Stomach (tissue), 9 donors: Measurements from ENCODE around the gene CCDC91. TPM values are rescaled to one million over a fixed set of nuclear protein-coding genes. Genes with fewer than 3 reads are reported as not detected.

Experiments used
- DNase-seq, 2 donors: peaks; one replicate each; pipeline versions ENCODE4 v3.0.0 to v3.0.0-alpha.2; 2013 to 2019
- H3K27ac ChIP-seq, 5 donors: fragments of 200-600 bp in 4 of 5; sonication (generic) in 4 of 5; one replicate each; pipeline ENCODE4 v1.5.1; 2013 to 2019; ENCODE audit warnings: mild to moderate bottlenecking in 1 of 5, moderate library complexity in 1 of 5
- H3K27me3 ChIP-seq, 3 donors: fragments of 200-600 bp; sonication (generic); one replicate each; pipeline ENCODE4 v1.5.1; 2017 to 2019; ENCODE audit warnings: mixed run types in 1 of 3
- H3K36me3 ChIP-seq, 4 donors: fragments of 200-600 bp; sonication (generic); 1 replicate in 3 of 4; 2 replicates in 1 of 4; pipeline ENCODE4 v1.5.1; 2016 to 2019
- H3K4me1 ChIP-seq, 4 donors: fragments of 200-600 bp; sonication (generic); one replicate each; pipeline ENCODE4 v1.5.1; 2016 to 2019
- H3K4me3 ChIP-seq, 4 donors: fragments of 200-600 bp; sonication (generic) in 3 of 4; one replicate each; pipeline ENCODE4 v1.5.1; 2016 to 2019; ENCODE audit warnings: mild to moderate bottlenecking in 1 of 4
- H3K9me3 ChIP-seq, 4 donors: fragments of 200-600 bp; sonication (generic); one replicate each; pipeline ENCODE4 v1.5.1; 2016 to 2019
- CTCF ChIP-seq, 7 experiments: fragments of 450-650 bp in 4 of 7; fragments of 200-600 bp in 3 of 7; sonication (generic) in 3 of 7; IDR thresholded peaks; one replicate each; pipeline ENCODE4 v1.5.1; 2016 to 2019; ENCODE audit warnings: antibody characterized with exemption in 7 of 7, control low read depth in 2 of 7, mild to moderate bottlenecking in 1 of 7
- EP300 ChIP-seq: sonication (generic); formaldehyde crosslinking; IDR thresholded peaks from one replicate; pipeline ENCODE4 v1.6.1; 2017; ENCODE audit warnings: antibody characterized with exemption
- POLR2A ChIP-seq, 4 donors: fragments of 450-650 bp; IDR thresholded peaks; one replicate each; pipeline ENCODE4 v1.6.1; 2016; ENCODE audit warnings: antibody characterized with exemption in 4 of 4, control low read depth in 2 of 4, mild to moderate bottlenecking in 1 of 4, moderate library complexity in 1 of 4
- POLR2AphosphoS5 ChIP-seq, 3 donors: sonication (generic); formaldehyde crosslinking; IDR thresholded peaks; one replicate each; pipeline ENCODE4 v1.6.1; 2016; ENCODE audit warnings: antibody characterized with exemption in 3 of 3
- WGBS, 5 donors: extraction: QIAGEN DNeasy Blood & Tissue Kit in 3 of 5; methylation state at CpG; one replicate each; pipeline versions ENCODE4 v1.1.5 to v1.1.7; 2013 to 2018; 5-methylcytosine and 5-hydroxymethylcytosine counted together
- intact Hi-C: fragments of 100-400 bp; cut with DNase I; formaldehyde crosslinking; loops from one replicate; pipeline ENCODE4 v1.15.1; 2023; ENCODE audit warnings: low total_unique reads
- polyA plus RNA-seq, 3 donors: library from polyadenylated mRNA; stranded (reverse); fragments of 200-250 nt; gene quantifications; one replicate each; pipeline ENCODE4 v1.2.3, GENCODE V29; 2013
- total RNA-seq, 5 donors: library from RNA; depleted of rRNA; stranded (reverse); fragments of >200 nt; gene quantifications; one replicate each; pipeline versions ENCODE4 v1.1.0 to v1.2.3, GENCODE V29; 2014 to 2016
- donor health status: healthy with polysubstance abuse.
- donor health status: Bipolar disorder and iron deficiency.
- donor health status: healthy.

CCDC91 gene
- total and polyA plus RNA-seq, 8 donors, result 9.9 to 69.6 (median 34.4) TPM

- Histone ChIP-seq H3K9me3 (no peaks in the 10 kb centered on the region), H3K27me3 (no peaks in the 10 kb centered on the region), H3K4me1 (no peaks in the 10 kb centered on the region), H3K36me3 (no peaks in the 10 kb centered on the region), H3K27ac (no peak overlapping the region), H3K4me3 (no peak overlapping the region)
- TF ChIP-seq POLR2A (IDR thresholded peaks at IDR 0.05) (no peak), POLR2AphosphoS5 (IDR thresholded peaks at IDR 0.05) (no peak), CTCF (IDR thresholded peaks at IDR 0.05) (no peak), EP300 (no peak)
- WGBS, 5 donors, result 56 to 70% (median 59%) methylated on average over 4 of the region's 4 CpGs
- intact Hi-C loops, result no loop called here
- DNase-seq, result peak in 1 of 2 donors; percentile 23
Measured at GRCh38 chr12:28550757-28551704, 360.8 kb downstream of the CCDC91 start.

GRCh38 chr12:28552251-28552970 lies 362.2 kb downstream of the CCDC91 start:
- Histone ChIP-seq H3K4me3 (no peak overlapping the region), H3K27ac (no peak overlapping the region), H3K36me3 (no peaks in the 10 kb centered on the region), H3K4me1 (no peaks in the 10 kb centered on the region), H3K9me3 (no peaks in the 10 kb centered on the region), H3K27me3 (no peaks in the 10 kb centered on the region)
- 82 to 92% (median 87%) methylated on average over 4 of the region's 4 CpGs for WGBS, 5 donors
- DNase-seq, result no peak
- TF ChIP-seq EP300 (no peak), CTCF (IDR thresholded peaks at IDR 0.05) (no peak), POLR2AphosphoS5 (IDR thresholded peaks at IDR 0.05) (no peak), POLR2A (IDR thresholded peaks at IDR 0.05) (no peak)
- intact Hi-C loops, result no loop called here

DNA sequence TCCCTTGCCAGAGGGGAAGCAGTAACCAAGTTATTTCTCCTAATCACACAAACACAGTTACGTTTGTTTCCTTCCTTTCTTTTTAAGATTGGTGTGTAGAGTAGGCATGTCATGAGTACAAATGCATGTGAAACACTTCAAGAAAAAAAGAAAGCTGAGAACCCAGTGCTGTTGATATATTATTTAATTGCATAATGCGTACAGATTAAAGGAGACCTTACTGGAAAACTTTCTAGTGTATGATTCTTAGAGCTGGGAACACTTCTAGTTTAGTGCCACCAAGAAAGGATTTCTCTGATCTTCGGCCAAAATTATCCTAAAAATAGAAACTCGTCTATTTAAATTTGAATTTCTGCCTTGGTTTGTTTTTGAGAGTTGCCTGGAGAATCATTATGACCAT lies 365.5 kb downstream of the CCDC91 start:
- H3K27ac ChIP-seq, result no peak overlapping the region

DNA sequence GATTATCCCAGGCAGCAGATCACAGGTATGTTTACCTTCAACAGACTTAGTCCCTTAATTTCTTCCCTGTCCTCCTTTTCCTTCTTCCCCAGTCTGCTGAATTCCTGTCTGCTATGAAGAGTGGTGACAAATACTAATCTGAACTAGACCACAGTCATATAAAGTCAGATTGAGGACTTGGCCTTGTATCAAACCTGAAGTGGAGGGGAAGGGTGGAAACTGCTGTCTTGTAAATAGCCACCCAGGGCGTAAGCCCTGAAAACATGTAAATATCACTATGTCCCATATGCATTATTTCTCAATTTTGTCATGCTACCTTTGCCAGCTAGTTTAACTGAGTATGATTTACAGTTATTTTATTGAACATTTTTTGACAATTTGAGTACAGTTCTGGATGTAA lies 368.0 kb downstream of the CCDC91 start:
- no peaks in the 10 kb centered on the region for H3K36me3 ChIP-seq
- intact Hi-C loops, result no loop called here
- no peak overlapping the region for H3K4me3 ChIP-seq
- 81 to 89% (median 86%) methylated on average over 1 of the region's 1 CpG for WGBS, 5 donors
- no peaks in the 10 kb centered on the region for H3K9me3 ChIP-seq
- H3K4me1 ChIP-seq, result no peaks in the 10 kb centered on the region
- no peak overlapping the region for H3K27ac ChIP-seq
- no peaks in the 10 kb centered on the region for H3K27me3 ChIP-seq
- DNase-seq, result no peak
- TF ChIP-seq POLR2A (IDR thresholded peaks at IDR 0.05) (no peak), POLR2AphosphoS5 (IDR thresholded peaks at IDR 0.05) (no peak), CTCF (IDR thresholded peaks at IDR 0.05) (no peak), EP300 (no peak)

More for the DNA sequence above, 365.5 kb downstream of the CCDC91 start:
- 70 to 87% (median 81%) methylated on average over 4 of the region's 4 CpGs for WGBS, 5 donors
- no peaks in the 10 kb centered on the region for H3K36me3 ChIP-seq
- H3K4me1 ChIP-seq, result no peaks in the 10 kb centered on the region
- no peak overlapping the region for H3K4me3 ChIP-seq
- TF ChIP-seq EP300 (no peak), POLR2AphosphoS5 (IDR thresholded peaks at IDR 0.05) (no peak)
- H3K27me3 ChIP-seq, result no peaks in the 10 kb centered on the region
- DNase-seq, result no peak
- intact Hi-C loops, result no loop called here
- H3K9me3 ChIP-seq, result no peaks in the 10 kb centered on the region
